Fibroblast of the aortic adventitia (primary cell): ENCODE measurements around the gene DPAGT1. TPM values are rescaled to one million over a fixed set of nuclear protein-coding genes. Genes with fewer than 3 reads are reported as not detected.

ENCODE experiments used
- DNase-seq: peaks from one replicate; pipeline ENCODE4 v3.0.0-alpha.2; 2010; ENCODE audit warnings: low read depth
- H3K4me3 ChIP-seq: 2 replicates; pipeline ENCODE4 v1.5.1; 2011; ENCODE audit warnings: low read depth, mild to moderate bottlenecking, control low read depth, low read length, moderate library complexity
- CTCF ChIP-seq: IDR thresholded peaks from 2 replicates; pipeline ENCODE4 v1.5.1; 2011; ENCODE audit warnings: mild to moderate bottlenecking, low read length, control low read depth, inconsistent platforms; ENCODE audit not compliant: insufficient read depth
- total RNA-seq: library from RNA; depleted of rRNA; stranded (reverse); fragments of >200 nt; gene quantifications from 2 replicates; pipeline ENCODE4 v1.2.3, GENCODE V29; 2012; ENCODE audit warnings: low replicate concordance

The DPAGT1 gene
- total RNA-seq, 1 donor = 30.5 TPM

GRCh38 chr11:119087747-119088241, 13.9 kb downstream of the DPAGT1 start:
- no peak for TF ChIP-seq CTCF
- no peak overlapping the region for H3K4me3 ChIP-seq
- DNase-seq = no peak

GRCh38 chr11:119087123-119087522, 14.5 kb downstream of the DPAGT1 start:
- H3K4me3 ChIP-seq = no peak overlapping the region
- no peak for TF ChIP-seq CTCF
- no peak for DNase-seq

- DNase-seq = no peak
- TF ChIP-seq CTCF = no peak
- peak overlapping the region; percentile 91 for H3K4me3 ChIP-seq
Measured at GRCh38 chr11:119085437-119085847, 16.2 kb downstream of the DPAGT1 start.

GRCh38 chr11:119084663-119085436, 16.8 kb downstream of the DPAGT1 start, which contains the start of gene HMBS:
Gene HMBS, plus strand, starts transcription at chr11:119084881. Its CDS starts 153 bp downstream, at chr11:119085034.
- TF ChIP-seq CTCF = no peak
- peak; percentile 92 for DNase-seq
- peak within 1 kb of the TSS; percentile 91 for H3K4me3 ChIP-seq

- no peak for DNase-seq
- no peak overlapping the region for H3K4me3 ChIP-seq
- no peak for TF ChIP-seq CTCF
Measured at GRCh38 chr11:119081682-119082260, 19.9 kb downstream of the DPAGT1 start.

GRCh38 chr11:119078675-119079420, 22.8 kb downstream of the DPAGT1 start:
- H3K4me3 ChIP-seq = no peak overlapping the region
- TF ChIP-seq CTCF = no peak
- no peak for DNase-seq
